SU-DHL-6 (cell line): ENCODE data around the gene ARCN1.

ENCODE experiments used
- CTCF ChIP-seq: fragments of 200-600 bp; sonication (generic); IDR thresholded peaks from one replicate; pipeline ENCODE4 v1.5.1; 2017; ENCODE audit warnings: antibody characterized with exemption, mild to moderate bottlenecking, low read length, moderate library complexity; ENCODE audit not compliant: insufficient read depth, poor library complexity, severe bottlenecking
- EZH2phosphoT487 ChIP-seq: fragments of 200-600 bp; sonication (generic), shearing (Covaris generic); conservative IDR thresholded peaks from 2 replicates; pipeline ENCODE4 v1.6.1; 2018; ENCODE audit warnings: mild to moderate bottlenecking, antibody characterized with exemption, low read length, moderate library complexity, mixed read lengths

GRCh38 chr11:118592616-118593367, 20.6 kb downstream of the ARCN1 start:
- TF ChIP-seq CTCF, result no peak
- no peak for TF ChIP-seq EZH2phosphoT487
